Ovary (tissue), 9 donors: Measurements from ENCODE around the gene HNRNPA1. TPM values are rescaled to one million over a fixed set of nuclear protein-coding genes. Genes with fewer than 3 reads are reported as not detected.

Experiments used
- DNase-seq, 5 donors: peaks; one replicate each; pipeline ENCODE4 v3.0.0-alpha.2; 2019 to 2020
- H3K27ac ChIP-seq, 2 donors: fragments of 200-600 bp; one replicate each; pipeline versions ENCODE4 v1.5.1 to v1.8.0; 2019 to 2022
- H3K27me3 ChIP-seq: fragments of 200-600 bp; one replicate; pipeline ENCODE4 v1.8.0; 2022
- H3K36me3 ChIP-seq: fragments of 200-600 bp; sonication (generic); one replicate; pipeline ENCODE4 v1.5.1; 2019
- H3K4me1 ChIP-seq: one replicate; pipeline ENCODE4 v1.8.1; 2013; ENCODE audit warnings: mild to moderate bottlenecking, moderate library complexity; ENCODE audit not compliant: insufficient read depth
- H3K4me3 ChIP-seq: fragments of 200-600 bp; sonication (generic); one replicate; pipeline ENCODE4 v1.5.1; 2017
- H3K9me3 ChIP-seq, 2 donors: fragments of 200-600 bp in 1 of 2; sonication (generic) in 1 of 2; one replicate each; pipeline versions ENCODE4 v1.5.1 to v1.8.1; 2013 to 2019; ENCODE audit warnings: mild to moderate bottlenecking in 1 of 2, moderate library complexity in 1 of 2
- CTCF ChIP-seq, 3 donors: fragments of 450-650 bp in 2 of 3; fragments of 200-600 bp in 1 of 3; IDR thresholded peaks; one replicate each; pipeline versions ENCODE4 v1.5.1 to v1.8.0; 2016 to 2022; ENCODE audit warnings: antibody characterized with exemption in 3 of 3, mild to moderate bottlenecking in 1 of 3
- EP300 ChIP-seq: sonication (generic); formaldehyde crosslinking; IDR thresholded peaks from one replicate; pipeline ENCODE4 v1.6.1; 2017; ENCODE audit warnings: antibody characterized with exemption
- POLR2A ChIP-seq: fragments of 450-650 bp; IDR thresholded peaks from one replicate; pipeline ENCODE4 v1.6.1; 2017; ENCODE audit warnings: antibody characterized with exemption, mild to moderate bottlenecking, moderate library complexity
- WGBS, 3 donors: extraction: QIAGEN DNeasy Blood & Tissue Kit in 1 of 3; methylation state at CpG; one replicate each; pipeline versions ENCODE4 v1.1.5 to v1.1.7; 2013 to 2017; 5-methylcytosine and 5-hydroxymethylcytosine counted together
- intact Hi-C, 4 donors: fragments of 100-400 bp; cut with DNase I; formaldehyde crosslinking; loops; one replicate each; pipeline versions ENCODE4 v1.11.0 to v1.15.1; 2022 to 2023
- polyA plus RNA-seq, 2 donors: library from polyadenylated mRNA; stranded (reverse); fragments of 200-250 nt in 1 of 2; fragments of 350-450 nt in 1 of 2; fragmentation: Illumina TruSeq in 1 of 2; extraction: RNeasy Lipid Tissue Mini Kit (QIAGEN cat#74804) in 1 of 2; gene quantifications; one replicate each; pipeline ENCODE4 v1.2.3, GENCODE V29; 2013 to 2014
- total RNA-seq, 7 donors: library from RNA; depleted of rRNA in 2 of 7; stranded (reverse); fragments of >200 nt in 2 of 7; fragmentation: NEBNext Ultra II Directional in 3 of 7; extraction: Animal tissue kit (Norgen Biotek cat#: 25700) in 3 of 7; gene quantifications; one replicate each; pipeline versions ENCODE4 v1.1.0 to v1.2.4, GENCODE V29; 2016 to 2023
- donor health status: DM: no; HTN: no; CAD: no; lungs with moderate emphysema.
- donor health status: DM: no; HTN: no; CAD: no.
- donor health status: Bipolar disorder and iron deficiency.
- donor health status: DM: yes; HTN: yes; CAD: no.
- donor health status: DM: no; HTN: no; CAD: no.
- donor health status: DM: yes; HTN: yes; CAD: no.

The HNRNPA1 gene
- total and polyA plus RNA-seq, 9 donors = 586 to 2,586 (median 2,385) TPM

GRCh38 chr12:54292931-54293241, 12.4 kb downstream of the HNRNPA1 start:
- Histone ChIP-seq H3K27me3 (no peaks in the 10 kb centered on the region), H3K27ac (no peak overlapping the region), H3K4me1 (no peaks in the 10 kb centered on the region), H3K9me3 (no peaks in the 10 kb centered on the region), H3K4me3 (no peak overlapping the region), H3K36me3 (no peaks in the 10 kb centered on the region)
- no peak for DNase-seq
- 95 to 98% (median 98%) methylated on average over 7 of the region's 7 CpGs for WGBS, 3 donors
- TF ChIP-seq EP300 (no peak), POLR2A (no peak), CTCF (IDR thresholded peaks at IDR 0.05) (no peak)
- intact Hi-C loops = no loop called here

DNA sequence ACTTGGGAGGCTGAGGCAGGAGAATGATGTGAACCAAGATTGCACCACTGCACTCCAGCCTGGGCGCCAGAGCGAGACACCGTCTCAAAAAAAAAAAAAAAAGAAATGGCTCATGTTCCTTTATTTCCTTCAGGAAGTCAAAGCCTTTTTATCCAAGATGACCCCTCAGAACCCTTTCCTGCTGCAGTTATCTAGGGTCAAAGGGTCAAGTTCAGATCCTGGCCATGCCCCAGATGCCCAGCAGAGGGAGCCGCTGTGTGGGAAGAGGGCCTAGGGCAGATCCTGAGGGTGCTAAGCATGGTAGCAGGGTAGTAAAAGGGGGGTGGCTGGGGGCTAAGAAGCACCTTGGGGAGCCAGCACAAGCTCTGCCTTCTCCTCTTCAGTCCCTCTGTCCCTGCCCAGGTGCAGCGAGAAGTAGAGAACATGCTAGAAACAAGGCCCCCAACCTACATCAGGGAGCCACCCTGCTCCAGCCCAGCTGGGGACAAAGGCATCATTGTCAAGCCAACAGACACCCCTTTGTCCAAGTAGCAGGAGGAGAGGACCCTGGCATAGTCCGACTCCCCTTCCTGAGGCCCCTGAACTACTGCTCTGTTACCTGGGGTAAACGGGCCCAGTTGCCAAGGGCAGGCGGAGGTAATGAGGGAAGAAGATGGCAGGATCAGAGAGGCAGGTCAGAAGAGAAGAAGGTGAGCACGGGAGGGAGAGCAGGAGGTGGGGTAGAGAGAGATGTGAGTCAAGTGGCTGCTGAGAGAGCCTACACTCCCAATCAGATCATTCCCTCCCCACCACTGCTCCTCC, 13.8 kb downstream of the HNRNPA1 start:
- H3K9me3 ChIP-seq = no peaks in the 10 kb centered on the region
- DNase-seq = peak in 1 of 5 donors; percentile 28
- 79 to 82% (median 81%) methylated on average over 9 of the region's 9 CpGs for WGBS, 3 donors
- H3K27me3 ChIP-seq = no peaks in the 10 kb centered on the region
- no peak for TF ChIP-seq POLR2A
- peak in 1 of 3 donors; percentile 20 for TF ChIP-seq CTCF (IDR thresholded peaks at IDR 0.05)
- no peak overlapping the region for H3K4me3 ChIP-seq
- no peaks in the 10 kb centered on the region for H3K4me1 ChIP-seq
- intact Hi-C loops = no loop called here
- H3K36me3 ChIP-seq = no peaks in the 10 kb centered on the region
- H3K27ac ChIP-seq = no peak overlapping the region

GRCh38 chr12:54294953-54295566, 14.5 kb downstream of the HNRNPA1 start:
- WGBS, 3 donors = 70 to 76% (median 74%) methylated on average over 9 of the region's 9 CpGs
- no peaks in the 10 kb centered on the region for H3K4me1 ChIP-seq
- no peak overlapping the region for H3K27ac ChIP-seq
- no peak for TF ChIP-seq POLR2A
- TF ChIP-seq EP300 = no peak
- TF ChIP-seq CTCF (IDR thresholded peaks at IDR 0.05) = no peak
- no peak overlapping the region for H3K4me3 ChIP-seq
- no peak for DNase-seq
- intact Hi-C loops = no loop called here
- H3K9me3 ChIP-seq = no peaks in the 10 kb centered on the region
- no peaks in the 10 kb centered on the region for H3K27me3 ChIP-seq
- no peaks in the 10 kb centered on the region for H3K36me3 ChIP-seq

DNA sequence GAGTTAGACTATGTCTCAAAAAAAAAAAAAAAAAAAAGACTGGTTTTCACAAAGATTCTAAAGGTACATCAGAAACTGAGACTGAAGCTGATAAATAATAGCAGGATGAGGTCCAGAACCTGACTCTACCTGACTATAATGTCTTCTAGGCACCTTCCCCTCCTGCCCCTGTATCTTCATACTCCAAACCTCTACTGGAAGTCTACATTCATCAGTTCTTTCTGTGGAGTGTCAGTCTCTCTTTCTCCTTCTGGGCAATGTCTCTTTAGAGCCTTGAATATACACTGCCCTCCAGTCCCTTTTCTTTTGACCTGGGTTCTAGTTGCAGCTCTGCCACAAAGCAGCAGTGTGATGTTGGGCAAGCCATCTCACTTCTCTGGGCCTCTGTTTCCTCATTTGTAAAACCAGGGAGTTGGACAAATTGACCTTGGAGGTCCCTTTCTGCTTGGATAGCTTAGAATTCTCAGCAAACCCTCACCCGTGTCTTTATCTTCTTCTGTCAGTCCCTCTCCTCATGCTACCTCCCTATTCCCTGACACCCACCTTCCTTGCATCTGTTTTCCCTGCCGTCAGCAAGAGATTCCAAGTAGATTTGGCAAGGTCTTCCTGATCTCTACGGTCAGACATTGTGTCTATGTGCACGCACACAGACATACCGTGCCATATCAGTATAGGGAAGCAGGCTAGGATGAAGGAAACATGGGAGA, 16.0 kb downstream of the HNRNPA1 start:
- TF ChIP-seq POLR2A (no peak), EP300 (no peak), CTCF (IDR thresholded peaks at IDR 0.05) (no peak)
- H3K27ac ChIP-seq = no peak overlapping the region
- no peaks in the 10 kb centered on the region for H3K36me3 ChIP-seq
- intact Hi-C loops = no loop called here
- no peak overlapping the region for H3K4me3 ChIP-seq
- 67 to 77% (median 68%) methylated on average over 5 of the region's 5 CpGs for WGBS, 3 donors
- DNase-seq = no peak
- H3K27me3 ChIP-seq = no peaks in the 10 kb centered on the region
- H3K9me3 ChIP-seq = no peaks in the 10 kb centered on the region
- no peaks in the 10 kb centered on the region for H3K4me1 ChIP-seq
